ENCODE results near the gene GALNS. TPM values are rescaled to one million over a fixed set of nuclear protein-coding genes. Genes with fewer than 3 reads are reported as not detected.

GALNS gene
- total RNA-seq, 3 donors from 2014 or later, result 16.2 to 29.5 (median 17.9) TPM

DNA sequence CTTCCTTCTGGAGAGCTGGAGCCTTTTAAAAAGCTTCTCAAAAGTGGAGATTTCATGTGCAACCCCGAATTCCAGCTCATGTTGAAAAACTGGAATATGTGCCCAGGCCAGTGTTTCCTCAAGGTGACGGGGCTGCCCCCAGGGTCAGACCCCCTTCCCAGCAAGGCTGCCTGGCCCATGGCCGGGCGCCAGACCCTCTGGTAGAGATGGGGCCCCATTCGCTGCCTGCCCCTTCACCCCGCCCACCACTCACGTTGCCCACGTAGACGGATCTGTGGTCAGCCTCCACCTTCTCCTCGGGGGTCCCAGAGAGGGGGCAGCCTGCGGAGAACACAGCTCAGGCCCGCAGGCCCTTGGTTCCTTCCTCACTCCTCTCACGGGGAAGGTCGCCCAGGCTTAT is 8.6 kb upstream of the GALNS start:
- H3K9me3 ChIP-seq, result no peaks in the 10 kb centered on the region
- intact Hi-C loops (cut with DNase I; ENCODE audit: low total_unique reads), result no loop called here
- no peak for DNase-seq (ENCODE audit: low spot score in 2 of 2)
- H3K4me1 ChIP-seq, result no peaks in the 10 kb centered on the region
- H3K4me3 ChIP-seq, result no peak overlapping the region
- no peak overlapping the region for H3K27ac ChIP-seq
- no peaks in the 10 kb centered on the region for H3K36me3 ChIP-seq
- no peak for TF ChIP-seq POLR2A (IDR thresholded peaks at IDR 0.05)
- TF ChIP-seq POLR2AphosphoS5 (IDR thresholded peaks at IDR 0.05), result no peak
- TF ChIP-seq, protein P1, sequence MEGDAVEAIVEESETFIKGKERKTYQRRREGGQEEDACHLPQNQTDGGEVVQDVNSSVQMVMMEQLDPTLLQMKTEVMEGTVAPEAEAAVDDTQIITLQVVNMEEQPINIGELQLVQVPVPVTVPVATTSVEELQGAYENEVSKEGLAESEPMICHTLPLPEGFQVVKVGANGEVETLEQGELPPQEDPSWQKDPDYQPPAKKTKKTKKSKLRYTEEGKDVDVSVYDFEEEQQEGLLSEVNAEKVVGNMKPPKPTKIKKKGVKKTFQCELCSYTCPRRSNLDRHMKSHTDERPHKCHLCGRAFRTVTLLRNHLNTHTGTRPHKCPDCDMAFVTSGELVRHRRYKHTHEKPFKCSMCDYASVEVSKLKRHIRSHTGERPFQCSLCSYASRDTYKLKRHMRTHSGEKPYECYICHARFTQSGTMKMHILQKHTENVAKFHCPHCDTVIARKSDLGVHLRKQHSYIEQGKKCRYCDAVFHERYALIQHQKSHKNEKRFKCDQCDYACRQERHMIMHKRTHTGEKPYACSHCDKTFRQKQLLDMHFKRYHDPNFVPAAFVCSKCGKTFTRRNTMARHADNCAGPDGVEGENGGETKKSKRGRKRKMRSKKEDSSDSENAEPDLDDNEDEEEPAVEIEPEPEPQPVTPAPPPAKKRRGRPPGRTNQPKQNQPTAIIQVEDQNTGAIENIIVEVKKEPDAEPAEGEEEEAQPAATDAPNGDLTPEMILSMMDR (IDR thresholded peaks at IDR 0.05), result no peak
- peaks cover 0 to 2% of the 10 kb centered on the region in 2 donors for H3K27me3 ChIP-seq

GRCh38 chr16:88864521-88864920 is 7.8 kb upstream of the GALNS start:
- H3K4me3 ChIP-seq, result no peak overlapping the region
- H3K27ac ChIP-seq, result no peak overlapping the region
- intact Hi-C loops (cut with DNase I; ENCODE audit: low total_unique reads), result no loop called here
- DNase-seq (ENCODE audit: low spot score in 2 of 2), result no peak
- no peaks in the 10 kb centered on the region for H3K4me1 ChIP-seq
- no peaks in the 10 kb centered on the region for H3K36me3 ChIP-seq
- TF ChIP-seq, protein P1 (IDR thresholded peaks at IDR 0.05), result no peak
- H3K9me3 ChIP-seq, result no peaks in the 10 kb centered on the region
- H3K27me3 ChIP-seq, result no peaks in the 10 kb centered on the region

DNA sequence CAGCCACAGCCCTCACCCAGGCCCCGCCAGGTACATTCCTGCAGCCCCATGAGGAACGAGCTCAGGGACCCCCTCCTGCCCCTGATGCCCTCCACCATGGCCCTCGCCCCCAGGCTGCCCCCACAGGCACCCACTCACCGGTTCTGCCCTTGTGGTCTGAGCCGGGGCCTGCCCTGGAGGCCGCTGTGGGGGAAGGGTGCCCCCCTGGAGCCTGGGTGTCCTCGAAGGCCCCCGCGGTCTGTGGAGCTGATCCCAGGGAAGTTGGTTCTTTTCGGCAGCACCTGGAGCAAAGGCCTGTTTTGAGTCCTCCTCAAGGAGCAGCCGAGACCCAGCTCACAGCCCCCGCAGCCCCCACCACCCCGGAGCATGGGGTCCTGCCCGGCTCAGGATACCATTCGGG is 7.4 kb upstream of the GALNS start:
- Histone ChIP-seq H3K4me1 (no peaks in the 10 kb centered on the region), H3K36me3 (no peaks in the 10 kb centered on the region), H3K27me3 (no peaks in the 10 kb centered on the region), H3K27ac (no peak overlapping the region), H3K9me3 (no peaks in the 10 kb centered on the region), H3K4me3 (no peak overlapping the region)
- no peak for DNase-seq (ENCODE audit: low spot score in 2 of 2)
- no peak for TF ChIP-seq POLR2AphosphoS5 (IDR thresholded peaks at IDR 0.05)
- TF ChIP-seq, protein P1 (IDR thresholded peaks at IDR 0.05), result no peak
- no peak for TF ChIP-seq POLR2A (IDR thresholded peaks at IDR 0.05)
- intact Hi-C loops (cut with DNase I; ENCODE audit: low total_unique reads), result no loop called here

DNA sequence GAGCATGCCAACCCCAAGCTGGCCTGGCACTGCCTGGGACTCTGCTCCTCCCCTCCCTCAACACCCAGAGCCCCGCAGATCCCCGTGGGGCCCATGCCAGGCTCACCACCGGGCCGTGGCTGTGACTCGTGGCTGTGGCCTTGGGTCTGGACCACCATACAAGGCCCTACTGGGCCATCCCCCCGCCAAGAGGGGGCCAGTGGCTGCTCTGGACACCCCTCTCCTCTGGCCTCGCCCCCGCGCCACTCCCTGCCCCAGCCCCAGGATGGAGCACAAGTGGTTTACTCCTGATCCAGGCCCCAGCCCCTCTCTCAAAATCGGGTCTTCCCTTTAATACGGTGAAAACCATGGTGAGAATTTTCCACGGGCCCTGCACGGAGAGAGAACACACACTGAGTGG is 6.7 kb upstream of the GALNS start:
- no peak for DNase-seq (ENCODE audit: low spot score in 2 of 2)
- TF ChIP-seq, protein P1 (IDR thresholded peaks at IDR 0.05), result no peak
- TF ChIP-seq POLR2AphosphoS5 (IDR thresholded peaks at IDR 0.05), result no peak
- H3K9me3 ChIP-seq, result no peaks in the 10 kb centered on the region
- H3K4me3 ChIP-seq, result no peak overlapping the region
- no peaks in the 10 kb centered on the region for H3K36me3 ChIP-seq
- no peaks in the 10 kb centered on the region for H3K27me3 ChIP-seq
- intact Hi-C loops (cut with DNase I; ENCODE audit: low total_unique reads), result no loop called here
- H3K27ac ChIP-seq, result no peak overlapping the region
- H3K4me1 ChIP-seq, result no peaks in the 10 kb centered on the region

DNA sequence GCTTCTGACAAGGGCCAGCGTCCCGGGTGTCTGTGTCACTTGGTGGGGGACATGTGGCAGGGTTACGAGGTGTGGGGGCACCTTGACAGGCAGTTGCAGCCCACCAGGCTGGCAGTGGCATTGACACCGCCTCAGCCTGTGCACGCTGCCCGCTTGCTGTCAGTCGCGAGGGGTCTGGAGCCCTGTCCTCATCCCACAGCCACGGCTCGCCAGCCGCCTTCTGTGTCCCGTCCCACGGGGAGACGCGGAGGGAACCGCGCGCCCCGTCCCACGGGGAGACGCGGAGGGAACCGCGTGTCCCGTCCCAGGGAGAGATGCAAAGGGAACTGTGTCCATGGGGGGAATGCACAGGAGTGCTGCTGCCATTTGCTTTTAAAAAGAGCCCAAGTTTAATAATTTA is 6.2 kb upstream of the GALNS start:
- Histone ChIP-seq H3K4me1 (peaks cover 0 to 2% of the 10 kb centered on the region in 2 donors), H3K27ac (no peak overlapping the region), H3K36me3 (no peaks in the 10 kb centered on the region), H3K27me3 (no peaks in the 10 kb centered on the region), H3K9me3 (no peaks in the 10 kb centered on the region), H3K4me3 (no peak overlapping the region)
- intact Hi-C loops (cut with DNase I; ENCODE audit: low total_unique reads), result no loop called here
- no peak for DNase-seq (ENCODE audit: low spot score in 2 of 2)
- TF ChIP-seq POLR2A (IDR thresholded peaks at IDR 0.05) (no peak), POLR2AphosphoS5 (IDR thresholded peaks at IDR 0.05) (no peak)
- TF ChIP-seq, protein P1 (IDR thresholded peaks at IDR 0.05), result no peak
